Endometrial microvascular endothelial cells (primary cell): ENCODE measurements around the gene DND1. TPM values are rescaled to one million over a fixed set of nuclear protein-coding genes. Genes with fewer than 3 reads are reported as not detected.
"Not testable (repeated sequence)": the region's sequence is repeated elsewhere in the genome, so short reads cannot be mapped to it uniquely, and the experiment has no call there.

ENCODE experiments used
- in situ Hi-C: cut with HindIII; loops from 2 replicates; pipeline ENCODE4 v1.10.0; 2017; ENCODE audit warnings: low sequenced_read_pairs, low pct_unique_long_range_greater_than_20kb; ENCODE audit errors: inconsistent ontology term
- total RNA-seq: library from RNA; depleted of rRNA; stranded (reverse); fragments of >200 nt; gene quantifications from one replicate; pipeline ENCODE4 v1.2.3, GENCODE V29; 2015; ENCODE audit errors: inconsistent ontology term

DND1 gene
- total RNA-seq, 1 donor from 2014 or later, result 0.37 TPM

DNA sequence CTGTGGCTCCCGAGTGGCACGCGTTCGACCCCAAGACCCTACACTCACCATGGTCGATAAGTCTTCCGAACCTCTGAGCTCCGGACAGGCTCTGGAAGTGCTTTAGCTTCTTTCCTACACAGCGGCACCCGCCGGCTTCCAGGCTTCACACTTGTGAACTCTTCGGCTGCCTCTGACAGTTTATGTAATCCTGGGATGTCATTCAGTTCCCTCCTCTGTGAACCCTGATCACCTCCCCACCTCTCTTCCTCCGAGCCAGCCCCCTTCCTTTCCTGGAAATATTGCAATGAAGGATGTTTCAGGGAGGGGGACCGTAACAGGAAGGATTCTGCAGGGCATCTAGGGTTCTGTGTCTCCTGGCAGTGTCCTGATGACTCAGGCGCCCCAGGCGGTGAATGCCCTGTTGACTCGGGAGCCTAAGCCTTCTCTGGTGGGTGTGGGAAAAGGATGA lies 40.3 kb downstream of the DND1 start, which contains the start of gene CD14:
Gene CD14 (minus strand): TSS at position 155 of the 451 bp plus-strand sequence. CDS start 104 bp downstream, at position 51.
- in situ Hi-C loops, result no loop called here

DNA sequence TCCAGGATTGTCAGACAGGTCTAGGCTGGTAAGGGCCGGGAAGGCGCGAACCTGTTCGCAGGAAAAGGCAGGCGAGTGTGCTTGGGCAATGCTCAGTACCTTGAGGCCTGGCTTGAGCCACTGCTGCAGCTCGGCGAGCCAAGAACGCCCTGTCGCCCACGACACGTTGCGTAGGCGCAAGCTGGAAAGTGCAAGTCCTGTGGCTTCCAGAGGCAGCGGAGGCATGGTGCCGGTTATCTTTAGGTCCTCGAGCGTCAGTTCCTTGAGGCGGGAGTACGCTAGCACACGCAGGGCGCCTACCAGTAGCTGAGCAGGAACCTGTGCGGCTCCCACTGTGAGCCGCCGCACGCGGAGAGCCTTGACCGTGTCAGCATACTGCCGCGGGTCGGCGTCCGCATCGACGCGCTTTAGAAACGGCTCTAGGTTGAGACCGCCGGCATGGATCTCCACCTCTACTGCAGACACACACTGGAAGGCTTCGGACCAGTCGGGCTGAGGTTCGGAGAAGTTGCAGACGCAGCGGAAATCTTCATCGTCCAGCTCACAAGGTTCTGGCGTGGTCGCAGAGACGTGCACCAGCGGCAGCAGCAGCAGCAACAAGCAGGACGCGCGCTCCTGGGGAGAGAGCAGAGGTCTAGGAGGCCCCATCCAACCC lies 40.9 kb downstream of the DND1 start:
- in situ Hi-C loops, result no loop called here

DNA sequence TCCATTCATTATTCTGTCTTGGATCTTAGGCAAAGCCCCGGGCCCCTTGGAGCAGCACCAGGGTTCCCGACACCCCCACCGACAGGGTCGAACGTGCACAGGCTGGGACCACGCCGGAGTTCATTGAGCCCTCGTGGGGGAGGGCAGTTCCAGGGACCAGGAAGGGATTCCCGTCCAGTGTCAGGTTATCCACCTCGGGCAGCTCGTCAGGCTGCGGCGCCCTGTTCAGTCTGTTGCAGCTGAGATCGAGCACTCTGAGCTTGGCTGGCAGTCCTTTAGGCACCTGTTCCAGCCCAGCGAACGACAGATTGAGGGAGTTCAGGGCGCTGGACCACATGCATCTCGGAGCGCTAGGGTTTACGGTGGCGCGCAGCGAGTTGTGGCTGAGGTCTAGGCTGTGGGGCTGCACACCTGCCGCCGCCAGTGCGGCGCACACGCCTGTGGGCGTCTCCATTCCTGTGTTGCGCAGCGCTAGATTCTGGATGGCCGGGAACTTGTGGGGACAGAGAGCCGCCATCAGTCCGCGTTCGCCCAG lies 41.5 kb downstream of the DND1 start:
- in situ Hi-C loops, result no loop called here

DNA sequence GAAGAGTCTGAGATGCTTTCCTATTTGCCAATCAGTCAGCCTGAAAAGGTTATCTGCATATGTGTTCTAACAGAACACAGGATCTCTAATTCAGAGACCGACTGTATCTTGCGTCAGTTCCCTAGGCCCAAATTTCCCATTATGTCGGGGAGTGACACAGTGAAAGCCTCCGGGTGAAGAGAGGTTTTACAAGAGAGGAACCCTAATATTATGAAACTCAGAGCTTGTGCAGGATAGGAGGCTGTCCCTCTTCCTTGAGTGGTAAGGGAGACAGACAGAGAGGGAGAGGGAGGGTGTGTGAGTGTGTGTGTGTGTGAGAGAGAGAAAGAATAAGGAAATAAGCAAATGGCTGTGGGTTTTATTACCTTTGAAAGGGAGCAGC lies 42.3 kb downstream of the DND1 start:
- in situ Hi-C loops, result no loop called here

DNA sequence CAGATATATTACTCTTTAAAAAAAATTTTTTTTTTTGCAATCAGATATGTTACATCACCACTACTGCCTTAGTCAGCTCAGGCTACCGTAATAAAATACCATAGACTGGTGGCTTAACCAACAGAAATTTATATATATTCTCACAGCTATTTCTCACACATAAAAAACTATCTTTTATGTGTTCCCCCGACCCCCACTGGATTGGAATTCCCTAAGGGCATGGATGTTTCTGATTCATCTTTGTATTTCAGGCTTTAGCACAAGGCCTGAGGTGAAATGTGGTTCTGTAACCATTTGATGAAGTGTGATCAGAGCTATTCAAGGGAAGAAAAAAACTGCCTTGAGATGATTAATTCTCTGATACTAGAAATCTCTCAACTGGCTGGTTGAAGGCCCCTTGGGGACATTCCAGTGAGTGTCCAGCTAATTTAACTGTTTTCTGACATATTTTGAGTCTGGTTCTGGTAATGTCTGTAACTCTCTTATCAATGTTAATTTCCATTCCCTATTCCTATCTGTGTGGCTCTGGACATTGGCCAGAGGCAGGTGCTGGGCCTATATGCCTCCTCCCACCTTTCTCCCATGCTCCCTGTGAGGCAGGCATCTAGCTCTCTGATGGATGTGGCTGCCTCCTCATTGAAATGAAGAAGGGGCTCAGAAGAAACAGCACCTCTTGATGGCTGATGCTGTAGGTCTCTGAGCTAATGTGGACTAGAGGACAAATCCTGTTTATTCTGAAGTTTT lies 42.9 kb downstream of the DND1 start:
- in situ Hi-C loops, result no loop called here

DNA sequence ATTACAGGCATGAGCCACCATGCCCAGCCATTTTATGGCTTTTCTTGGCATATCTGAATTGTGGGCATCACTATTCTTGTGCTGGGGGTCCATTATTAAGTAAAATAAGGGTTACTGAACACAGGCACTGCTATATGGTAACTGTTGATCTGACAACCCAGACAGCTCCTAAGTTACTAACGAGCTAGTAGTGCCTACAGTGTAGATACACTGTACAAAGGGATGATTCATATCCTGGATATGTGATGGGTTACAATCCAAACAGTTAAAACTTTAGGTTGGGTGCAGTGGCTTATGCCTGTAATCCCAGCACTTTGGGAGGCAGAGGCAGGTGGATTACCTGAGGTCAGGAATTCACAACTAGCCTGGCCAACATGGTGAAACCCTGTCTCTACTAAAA lies 44.7 kb downstream of the DND1 start:
- in situ Hi-C loops, result no loop called here

DNA sequence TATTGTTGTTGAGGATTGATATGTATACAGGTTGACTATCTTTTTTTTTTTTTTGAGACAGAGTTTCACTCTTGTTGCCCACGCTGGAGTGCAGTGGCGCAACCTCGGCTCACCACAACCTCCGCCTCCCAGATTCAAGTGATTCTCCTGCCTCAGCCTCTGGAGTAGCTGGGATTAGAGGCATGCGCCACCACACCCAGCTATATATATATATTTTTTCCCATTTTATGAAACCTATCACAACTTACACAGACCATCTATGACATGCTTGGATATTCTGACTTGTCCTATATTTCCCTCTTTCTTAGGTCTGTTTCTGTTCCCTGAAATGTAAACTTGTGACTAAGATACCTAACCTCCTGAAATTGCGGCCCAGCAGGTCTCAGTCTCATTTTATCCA lies 45.4 kb downstream of the DND1 start:
- in situ Hi-C loops, result no loop called here

DNA sequence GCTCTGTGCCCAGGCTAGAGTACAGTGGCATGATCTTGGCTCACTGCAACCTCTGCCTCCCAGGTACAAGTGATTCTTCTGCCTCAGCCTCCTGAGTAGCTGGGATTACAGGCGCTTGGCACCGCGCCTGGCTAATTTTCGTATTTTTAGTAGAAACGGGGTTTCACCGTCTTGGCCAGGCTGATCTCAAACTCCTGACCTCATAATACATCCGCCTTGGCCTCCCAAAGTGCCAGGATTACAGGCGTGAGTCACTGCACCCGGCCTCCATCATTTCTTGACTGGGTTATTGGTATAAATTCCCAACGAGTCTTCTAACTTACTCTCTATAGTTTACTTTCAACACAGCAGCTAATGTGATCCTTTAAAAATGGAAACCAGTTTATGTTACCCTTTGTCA lies 48.5 kb downstream of the DND1 start:
- in situ Hi-C loops, result not testable (repeated sequence)

DNA sequence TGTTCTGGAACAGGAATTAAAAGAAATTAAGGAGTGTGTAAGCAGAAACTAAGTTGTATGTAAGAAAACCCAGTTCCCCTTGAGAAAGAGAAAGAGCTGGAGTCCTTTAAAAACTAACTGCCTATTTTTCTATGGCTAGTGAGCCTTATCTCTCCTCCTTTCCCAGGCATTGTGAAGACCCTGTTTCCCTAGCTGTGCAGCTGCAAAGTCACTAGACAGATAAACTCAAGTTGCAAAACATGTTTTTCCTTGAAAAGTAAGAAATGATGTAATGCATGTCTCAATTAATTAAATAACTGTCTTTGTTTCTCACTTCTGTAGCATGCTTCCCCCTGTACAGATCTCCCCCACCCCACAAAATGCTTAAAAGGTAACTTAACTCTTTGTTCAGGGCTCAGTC lies 50.3 kb downstream of the DND1 start:
- in situ Hi-C loops, result not testable (repeated sequence)

DNA sequence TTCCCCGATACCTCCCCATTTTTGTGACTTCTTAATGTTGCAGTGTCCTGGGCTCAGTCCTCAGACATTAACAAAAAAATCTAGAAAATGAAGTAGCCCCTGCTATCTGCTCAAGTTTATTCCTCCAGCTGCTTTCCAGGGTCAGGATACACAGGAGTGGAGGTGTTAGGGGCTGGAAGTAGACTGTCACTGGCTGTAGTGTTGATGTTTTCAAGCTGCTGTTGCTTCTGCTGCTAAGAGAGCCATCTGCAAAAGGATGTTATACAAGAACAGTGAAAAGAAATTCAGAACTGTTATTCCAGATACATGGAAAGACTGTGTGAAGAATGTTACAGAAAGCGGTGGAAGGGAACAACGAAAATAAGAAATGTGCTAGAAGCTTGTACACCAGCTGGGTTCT lies 51.1 kb downstream of the DND1 start:
- in situ Hi-C loops, result no loop called here

Other genes starting within 250 kb of the DND1 start
- 0.28 TPM for gene EIF4EBP3, start 125.9 kb downstream of the DND1 start, total RNA-seq
- 26.6 TPM for gene SRA1, start 116.1 kb downstream of the DND1 start, total RNA-seq
- 6.3 TPM for gene APBB3, start 109.0 kb downstream of the DND1 start, total RNA-seq
- 60.7 TPM for gene SLC35A4, start 108.7 kb downstream of the DND1 start, total RNA-seq
- not detected for gene CD14, start 40.4 kb downstream of the DND1 start, total RNA-seq
- 7.6 TPM for gene TMCO6, start 34.1 kb downstream of the DND1 start, total RNA-seq
- gene NDUFA2, start 25.9 kb downstream of the DND1 start, total RNA-seq, result 66.7 TPM
- 87.9 TPM for gene IK, start 25.7 kb downstream of the DND1 start, total RNA-seq
- 29.4 TPM for gene WDR55, start 8.7 kb downstream of the DND1 start, total RNA-seq
- gene HARS1, start 17.8 kb upstream of the DND1 start, total RNA-seq, result 118 TPM
- 26.4 TPM for gene HARS2, start 17.9 kb upstream of the DND1 start, total RNA-seq
- 41.3 TPM for gene ZMAT2, start 26.9 kb upstream of the DND1 start, total RNA-seq
- gene PCDHA1, start 112.6 kb upstream of the DND1 start, total RNA-seq, result not detected
- gene PCDHA2, start 121.3 kb upstream of the DND1 start, total RNA-seq, result not detected
- gene PCDHA3, start 127.5 kb upstream of the DND1 start, total RNA-seq, result not detected
- gene PCDHA4, start 133.5 kb upstream of the DND1 start, total RNA-seq, result not detected
- not detected for gene PCDHA5, start 148.0 kb upstream of the DND1 start, total RNA-seq
- gene PCDHA6, start 154.4 kb upstream of the DND1 start, total RNA-seq, result not detected
- not detected for gene PCDHA7, start 160.7 kb upstream of the DND1 start, total RNA-seq
- not detected for gene PCDHA8, start 167.6 kb upstream of the DND1 start, total RNA-seq
- gene PCDHA9, start 174.8 kb upstream of the DND1 start, total RNA-seq, result not detected
- not detected for gene PCDHA10, start 182.3 kb upstream of the DND1 start, total RNA-seq
- not detected for gene PCDHA11, start 195.4 kb upstream of the DND1 start, total RNA-seq
- not detected for gene PCDHA12, start 201.7 kb upstream of the DND1 start, total RNA-seq
- not detected for gene PCDHA13, start 208.5 kb upstream of the DND1 start, total RNA-seq